ENCODE data around the gene RER1.

RER1 gene

GRCh38 chr1:2392686-2393085, 1.0 kb downstream of the RER1 start:
- DNase-seq: no peak

- DNase-seq: no peak
Observed at GRCh38 chr1:2393471-2393877, 1.8 kb downstream of the RER1 start.

- DNase-seq: no peak
Observed at GRCh38 chr1:2394220-2394619, 2.6 kb downstream of the RER1 start.

GRCh38 chr1:2394761-2395160, 3.1 kb downstream of the RER1 start:
- DNase-seq: no peak

GRCh38 chr1:2395245-2395644, 3.6 kb downstream of the RER1 start:
- no peak for DNase-seq

GRCh38 chr1:2396059-2396458, 4.4 kb downstream of the RER1 start:
- DNase-seq: no peak

GRCh38 chr1:2396476-2396875, 4.8 kb downstream of the RER1 start:
- DNase-seq: no peak

- no peak for DNase-seq
Observed at GRCh38 chr1:2397007-2397679, 5.5 kb downstream of the RER1 start.

- no peak for DNase-seq
Observed at GRCh38 chr1:2398871-2399270, 7.2 kb downstream of the RER1 start.

- no peak for DNase-seq
Observed at GRCh38 chr1:2399890-2400575, 8.4 kb downstream of the RER1 start.

GRCh38 chr1:2400576-2400909, 8.9 kb downstream of the RER1 start:
- no peak for DNase-seq

- DNase-seq: no peak
Observed at GRCh38 chr1:2400950-2401649, 9.5 kb downstream of the RER1 start.

- no peak for DNase-seq
Observed at GRCh38 chr1:2402420-2402819, 10.8 kb downstream of the RER1 start.

- DNase-seq: no peak
Observed at GRCh38 chr1:2403273-2403672, 11.6 kb downstream of the RER1 start.

- no peak for DNase-seq
Observed at GRCh38 chr1:2404142-2404889, 12.7 kb downstream of the RER1 start.

GRCh38 chr1:2404890-2405511, 13.4 kb downstream of the RER1 start:
- peak; percentile 17 for DNase-seq

GRCh38 chr1:2405588-2406295, 14.1 kb downstream of the RER1 start:
- peak; percentile 54 for DNase-seq

- DNase-seq: no peak
Observed at GRCh38 chr1:2406451-2407041, 14.9 kb downstream of the RER1 start.

- no peak for DNase-seq
Observed at GRCh38 chr1:2407166-2407990, 15.7 kb downstream of the RER1 start.

GRCh38 chr1:2407991-2408275, 16.3 kb downstream of the RER1 start:
- DNase-seq: no peak

- no peak for DNase-seq
Observed at GRCh38 chr1:2408456-2408855, 16.8 kb downstream of the RER1 start.

Data from fibroblast of skin of right biceps (primary cell).